Midbrain (tissue), 1 donor: ENCODE data around the gene THSD8.
"Not testable (repeated sequence)": the region's sequence is repeated elsewhere in the genome, so short reads cannot be mapped to it uniquely, and the experiment has no call there.

ENCODE experiments used
- DNase-seq: peaks from one replicate; lab custom pipeline; 2025; lab: John Stamatoyannopoulos, UW

THSD8 gene

GRCh38 chr19:12792051-12792852 is 9.6 kb upstream of the THSD8 start:
- DNase-seq = no peak

- no peak for DNase-seq
Measured at GRCh38 chr19:12792853-12793289, 9.0 kb upstream of the THSD8 start.

DNA sequence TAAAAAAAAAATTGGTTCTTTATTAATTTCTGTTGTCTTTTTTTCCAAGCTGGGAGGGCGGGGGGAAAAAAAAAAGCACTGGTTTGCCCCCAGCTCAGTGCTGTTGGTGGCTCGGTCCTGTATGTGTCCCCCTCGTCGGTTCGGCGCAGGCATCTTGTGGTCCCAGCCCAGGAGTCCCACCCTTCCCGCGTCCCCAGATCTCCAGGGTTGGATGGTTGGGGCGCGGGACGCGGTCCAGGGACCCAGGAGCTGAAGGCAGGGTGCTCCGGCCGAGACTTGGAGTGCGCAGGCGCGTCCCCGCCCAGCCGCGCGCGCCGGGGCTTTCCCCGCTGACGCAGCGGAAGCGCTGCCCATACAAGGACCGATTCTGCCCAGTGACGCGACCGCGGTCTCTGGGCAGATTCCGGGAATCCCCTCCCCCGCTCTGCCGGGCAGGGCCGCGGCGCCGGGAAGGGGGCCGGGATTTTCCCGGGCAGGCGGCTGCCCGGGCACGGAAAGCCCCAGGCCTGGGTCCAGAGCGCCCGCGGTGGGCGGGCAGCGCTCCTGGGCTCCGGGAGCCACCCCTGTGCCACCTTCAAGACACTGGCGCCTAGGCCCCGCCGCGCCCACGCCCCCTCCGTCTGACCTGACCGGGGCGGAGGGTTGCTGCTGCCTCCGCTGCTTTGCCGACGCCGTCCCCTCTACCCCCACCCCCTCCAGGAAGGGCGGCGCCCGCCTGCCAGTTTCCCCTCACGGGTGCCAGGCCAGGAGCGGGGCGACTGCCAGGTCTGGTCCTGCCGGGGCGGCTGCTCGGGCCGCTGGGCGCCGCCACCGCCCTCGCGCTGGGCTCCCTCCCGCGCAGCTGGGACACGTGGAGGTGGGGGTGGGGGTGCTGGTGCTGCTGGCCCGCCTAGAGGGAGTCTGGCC is 8.3 kb upstream of the THSD8 start:
- peak; percentile 94 for DNase-seq

DNA sequence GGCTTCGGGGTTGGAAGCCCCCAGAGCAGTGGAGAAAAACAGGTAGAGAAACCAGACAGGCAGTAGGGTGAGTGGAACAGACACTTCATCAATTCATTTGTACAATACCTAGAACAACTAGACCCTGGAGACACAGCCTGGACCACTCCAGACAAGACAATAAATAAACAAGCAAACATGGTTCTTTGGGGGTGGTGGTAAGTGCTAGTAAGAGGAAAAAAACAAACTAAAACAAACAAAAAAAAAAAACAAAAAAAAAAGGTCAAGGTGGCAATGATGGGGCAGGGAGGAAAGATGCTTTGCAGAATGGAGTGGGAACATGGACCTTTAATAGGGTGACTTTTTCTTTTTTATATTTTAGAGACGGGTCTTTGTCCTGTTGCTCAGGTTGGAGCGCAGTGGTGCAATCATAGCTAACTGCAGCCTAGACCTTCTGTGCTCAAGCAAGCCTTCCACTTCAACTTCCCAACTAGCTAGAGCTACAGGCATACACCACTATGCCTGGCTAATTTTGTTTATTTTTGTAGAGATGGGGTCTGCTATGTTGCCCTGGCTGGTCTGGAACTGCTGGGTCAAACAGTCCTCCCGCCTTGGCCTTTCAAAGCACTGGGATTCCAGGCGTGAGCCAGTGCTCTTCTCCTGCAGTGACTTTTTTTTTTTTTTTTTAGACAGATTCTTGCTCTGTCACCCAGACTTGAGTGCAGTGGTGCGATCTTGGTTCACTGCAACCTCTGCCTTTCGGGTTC is 7.5 kb upstream of the THSD8 start:
- DNase-seq = no peak

- DNase-seq = no peak
Measured at GRCh38 chr19:12794971-12795381, 6.9 kb upstream of the THSD8 start.

- DNase-seq = peak; percentile 85
Measured at GRCh38 chr19:12796146-12797071, 5.5 kb upstream of the THSD8 start.

GRCh38 chr19:12797141-12797587 is 4.7 kb upstream of the THSD8 start:
- no peak for DNase-seq

DNA sequence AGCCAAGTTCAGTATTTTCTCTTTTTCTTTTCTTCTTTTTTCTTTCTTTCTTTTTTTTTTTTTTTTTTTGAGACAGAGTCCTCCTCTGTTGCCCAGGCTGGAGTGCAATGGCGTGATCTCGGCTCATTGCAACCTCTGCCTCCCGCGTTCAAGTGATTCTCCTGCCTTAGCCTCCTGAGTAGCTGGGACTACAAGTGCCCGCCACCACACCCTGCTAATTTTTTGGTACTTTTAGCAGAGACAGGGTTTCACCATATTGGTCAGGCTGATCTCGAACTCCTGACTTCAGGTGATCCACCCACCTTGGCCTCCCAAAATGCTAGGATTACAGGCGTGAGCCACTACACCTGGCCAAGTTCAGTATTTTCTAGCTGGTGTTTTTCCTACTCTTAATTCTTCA is 4.3 kb upstream of the THSD8 start:
- not testable (repeated sequence) for DNase-seq

DNA sequence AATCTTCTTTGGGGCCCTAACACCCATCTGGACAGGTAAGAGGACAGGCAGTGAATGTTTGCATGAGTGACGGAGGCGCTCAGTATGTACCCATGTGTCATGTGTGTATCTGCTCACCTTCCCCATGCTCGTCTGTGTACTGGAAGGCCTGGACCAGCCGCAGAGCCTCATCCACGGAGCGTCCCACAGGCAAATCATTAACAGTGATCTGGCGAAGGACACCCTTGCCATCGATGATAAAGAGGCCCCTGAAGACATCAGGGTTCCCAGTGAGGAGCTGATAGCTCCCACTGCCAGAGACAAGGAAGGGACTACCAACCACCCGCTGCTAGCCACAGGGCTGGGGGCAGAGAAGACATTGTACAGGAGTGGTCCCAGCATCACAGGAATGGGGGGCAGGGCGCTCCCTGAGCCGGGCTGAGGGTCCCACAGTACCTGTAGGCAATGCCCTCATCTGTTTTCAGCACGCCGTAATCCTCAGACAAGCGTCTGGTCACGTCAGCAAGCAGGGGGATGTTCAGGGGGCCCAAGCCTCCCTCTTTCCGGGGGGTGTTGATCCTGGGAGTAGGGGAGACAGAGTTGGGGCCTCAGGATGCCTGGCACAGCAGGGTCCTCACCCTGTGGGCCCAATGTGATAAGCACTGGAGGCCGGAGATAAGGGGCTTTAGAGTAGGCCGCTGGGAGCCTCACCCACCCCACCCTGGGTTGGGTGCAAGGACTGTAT is 2.0 kb upstream of the THSD8 start:
- DNase-seq = no peak

DNA sequence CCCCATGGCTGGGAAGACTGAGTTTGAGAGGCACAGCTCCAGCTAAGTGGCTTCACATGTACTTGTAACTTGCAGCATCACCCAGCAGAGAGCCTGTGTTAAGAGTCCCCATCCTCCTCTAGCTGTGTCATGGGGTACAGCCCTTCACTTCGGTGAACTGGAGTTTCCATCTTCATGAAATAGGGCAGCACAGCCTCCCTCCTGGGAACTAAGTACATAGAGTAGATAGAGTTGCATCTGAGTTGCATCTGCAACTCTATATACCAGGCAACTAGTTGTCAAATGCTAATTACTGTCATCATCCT is 1.5 kb upstream of the THSD8 start:
- DNase-seq = no peak

DNA sequence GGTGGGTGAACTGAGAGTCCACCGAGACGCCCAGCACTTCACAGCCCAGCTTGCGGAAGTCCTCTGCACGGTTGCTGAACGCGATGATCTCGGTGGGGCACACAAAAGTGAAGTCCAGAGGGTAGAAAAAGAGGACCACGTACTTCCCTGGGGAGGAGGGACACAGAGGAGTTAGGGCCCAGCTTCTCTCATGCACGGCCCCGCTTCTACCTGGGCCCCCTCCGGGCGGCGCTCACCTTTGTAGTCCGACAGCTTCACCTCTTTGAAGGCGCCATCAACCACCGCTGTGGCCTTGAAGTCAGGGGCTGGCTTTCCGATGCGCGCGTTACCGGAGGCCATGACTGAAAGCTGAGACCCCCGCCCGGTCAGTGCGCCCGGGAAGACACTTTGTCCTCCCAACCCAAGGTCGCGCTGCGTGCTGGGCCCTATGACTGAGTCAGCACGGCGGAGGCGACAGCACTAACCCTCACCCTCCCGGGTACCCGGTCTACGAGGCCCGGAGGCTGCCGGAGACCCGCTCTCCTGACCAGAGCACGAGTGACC is 875 bp upstream of the THSD8 start:
- DNase-seq = no peak

- no peak for DNase-seq
Measured at GRCh38 chr19:12802267-12803106, 618 bp downstream of the THSD8 start.

DNA sequence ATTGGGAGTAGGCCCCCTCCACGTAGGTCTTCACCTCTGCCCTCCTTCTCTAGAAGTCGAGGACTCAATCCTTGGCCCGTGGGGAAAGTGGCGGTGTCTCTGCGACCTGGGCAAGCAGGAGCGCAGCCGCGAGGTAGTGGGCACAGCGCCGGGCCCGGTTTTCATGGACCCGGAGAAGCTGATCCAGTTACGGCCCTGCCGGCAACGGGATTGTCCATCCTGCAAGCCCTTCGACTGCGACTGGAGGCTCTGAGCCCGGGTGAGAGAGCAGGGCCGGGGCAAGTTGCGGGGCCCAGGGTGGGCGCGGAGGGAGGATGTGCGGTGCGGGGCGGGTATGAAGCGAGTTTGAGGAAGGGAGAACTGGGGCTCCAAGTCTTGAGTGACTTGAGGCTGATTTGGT is 2.2 kb downstream of the THSD8 start:
- DNase-seq = no peak

DNA sequence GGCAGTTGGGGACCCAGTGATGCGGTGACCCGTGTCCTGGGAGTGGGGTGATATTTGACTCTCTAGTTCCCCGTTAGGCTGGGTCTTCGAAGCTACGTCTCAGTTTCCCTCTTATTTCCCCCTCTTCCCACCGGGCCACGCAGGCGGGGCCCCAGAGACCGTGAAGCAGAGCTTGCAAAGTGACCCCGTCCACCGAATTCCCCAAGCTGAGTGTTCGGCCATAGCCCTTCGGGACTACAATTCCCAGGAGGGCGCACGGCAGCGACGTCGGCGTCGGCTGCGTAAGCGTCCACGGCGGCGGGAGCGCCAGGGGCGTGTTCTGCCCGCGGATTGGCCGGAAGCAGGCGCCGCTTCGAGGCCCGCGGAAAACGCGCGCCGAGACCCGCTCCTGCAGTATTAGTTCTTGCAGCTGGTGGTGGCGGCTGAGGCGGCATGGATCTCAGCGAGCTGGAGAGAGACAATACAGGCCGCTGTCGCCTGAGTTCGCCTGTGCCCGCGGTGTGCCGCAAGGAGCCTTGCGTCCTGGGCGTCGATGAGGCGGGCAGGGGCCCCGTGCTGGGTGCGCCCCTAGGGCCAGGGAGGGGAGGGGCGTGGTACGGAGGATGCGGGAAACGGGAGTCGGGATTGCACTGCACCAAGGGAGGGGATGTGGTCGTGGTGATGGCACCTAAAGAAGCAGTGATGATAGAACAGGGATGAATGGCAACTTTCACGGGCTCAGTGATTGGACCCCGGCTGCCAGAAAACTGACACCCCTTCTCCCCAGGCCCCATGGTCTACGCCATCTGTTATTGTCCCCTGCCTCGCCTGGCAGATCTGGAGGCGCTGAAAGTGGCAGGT is 4.6 kb downstream of the THSD8 start, which contains the start of gene RNASEH2A:
Gene RNASEH2A (plus strand): TSS at position 343 of the 840 bp plus-strand sequence. CDS start 90 bp downstream, at position 433.
- DNase-seq = peak; percentile 92

GRCh38 chr19:12815088-12815487 is 13.2 kb downstream of the THSD8 start:
- no peak for DNase-seq

DNA sequence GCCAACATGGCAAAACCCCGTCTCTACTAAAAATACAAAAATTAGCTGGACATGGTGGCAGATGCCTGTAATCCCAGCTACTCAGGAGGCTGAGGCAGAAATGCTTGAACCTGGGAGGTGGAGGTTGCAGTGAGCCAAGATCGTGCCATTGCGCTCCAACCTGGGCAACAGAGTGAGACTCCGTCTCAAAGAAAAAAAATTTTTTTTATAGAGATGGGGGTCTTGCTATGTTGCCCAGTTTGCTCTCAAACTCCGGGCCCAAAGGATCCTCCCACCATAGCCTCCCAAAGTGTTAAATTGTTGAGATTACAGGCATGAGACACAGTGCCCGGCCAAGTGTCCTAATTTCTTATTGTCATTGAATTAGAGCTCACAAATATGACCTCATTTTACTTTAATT is 15.3 kb downstream of the THSD8 start:
- DNase-seq = not testable (repeated sequence)

DNA sequence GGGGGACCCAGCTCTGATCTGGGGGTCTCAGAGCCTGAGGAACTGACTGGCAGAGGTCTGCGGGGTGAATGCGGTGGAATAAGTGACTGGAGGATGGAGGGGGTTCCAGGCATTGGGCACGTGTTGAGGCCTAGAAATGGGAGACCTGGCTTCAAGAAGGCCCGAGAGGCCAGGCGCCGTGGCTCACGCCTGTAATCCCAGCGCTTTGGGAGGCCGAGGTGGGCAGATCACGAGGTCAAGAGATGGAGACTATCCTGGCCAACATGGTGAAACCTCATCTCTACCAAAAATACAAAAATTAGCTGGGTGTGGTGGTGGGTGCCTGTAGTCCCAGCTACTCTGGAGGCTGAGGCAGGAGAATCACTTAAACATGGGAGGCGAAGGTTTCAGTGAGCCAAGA is 15.9 kb downstream of the THSD8 start:
- DNase-seq = not testable (repeated sequence)

- no peak for DNase-seq
Measured at GRCh38 chr19:12821761-12822160, 19.9 kb downstream of the THSD8 start.
